PC-9 (cell line): Measurements from ENCODE around the gene CLSTN1.

Experiments
- CTCF ChIP-seq: fragments of 200-600 bp; sonication (generic); conservative IDR thresholded peaks from 2 replicates; pipeline ENCODE4 v1.6.1; 2017; ENCODE audit warnings: mixed run types, antibody characterized with exemption, mild to moderate bottlenecking, moderate library complexity
- EZH2 ChIP-seq: fragments of 200-600 bp; sonication (generic); IDR thresholded peaks from 2 replicates; pipeline ENCODE4 v1.8.0; 2017; ENCODE audit warnings: antibody characterized with exemption, low read depth

DNA sequence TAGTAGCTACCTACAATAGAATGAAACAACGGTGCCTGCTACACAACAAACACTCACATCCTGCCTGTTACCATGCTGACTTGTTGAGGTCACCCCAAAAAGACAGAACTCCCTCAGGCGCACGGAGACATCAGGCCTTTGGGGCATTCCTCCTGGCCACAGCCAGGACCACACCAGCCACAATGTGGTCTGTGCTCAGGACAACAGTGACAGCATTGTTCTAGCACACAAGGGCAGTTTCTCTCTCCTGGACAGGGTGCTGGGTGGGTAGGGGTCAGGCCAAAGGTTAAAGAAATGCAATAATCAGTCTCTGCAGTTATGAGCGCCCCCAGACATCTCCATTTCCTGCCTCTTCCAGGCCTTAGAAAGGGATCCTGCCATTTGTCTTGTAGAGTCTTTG, 46.8 kb upstream of the CLSTN1 start:
- no peak for TF ChIP-seq CTCF
- TF ChIP-seq EZH2, result no peak
